ENCODE results near the gene ENO1.

GRCh38 chr1:8892026-8892425, 13.5 kb upstream of the ENO1 start:
- no peak for TF ChIP-seq CTCF (IDR thresholded peaks at IDR 0.05; ENCODE audit: extremely low read depth in 1 of 2, insufficient read depth in 1 of 2, low read depth in 1 of 2, low read length in 2 of 2)
- no peak for TF ChIP-seq POLR2AphosphoS5 (IDR thresholded peaks at IDR 0.05; ENCODE audit: insufficient read depth, low read depth, low read length)
- no peak for TF ChIP-seq EZH2 (IDR thresholded peaks at IDR 0.05; ENCODE audit: borderline replicate concordance, low read depth, low read length, severe bottlenecking)
- TF ChIP-seq POLR2A (IDR thresholded peaks at IDR 0.05; ENCODE audit: low read depth, low read length): no peak
- no peak for TF ChIP-seq FOS (IDR thresholded peaks at IDR 0.05; ENCODE audit: borderline replicate concordance, insufficient read depth, low read length)

Measured in endothelial cell of umbilical vein (primary cell).